MM.1S (cell line): Measurements from ENCODE around the gene TGM4.

Experiments
- DNase-seq: peaks from one replicate; pipeline ENCODE4 v3.0.0-alpha.2; 2015
- H2AFZ ChIP-seq: fragments of 300-600 bp; sonication (generic); 2 replicates; pipeline ENCODE4 v1.6.0; 2016; ENCODE audit warnings: antibody characterized with exemption, low read length
- H3F3A ChIP-seq: fragments of 300-600 bp; sonication (generic); 2 replicates; pipeline ENCODE4 v1.6.1; 2016; ENCODE audit warnings: mild to moderate bottlenecking, antibody characterized with exemption, low read length, moderate library complexity, mixed read lengths; ENCODE audit not compliant: insufficient read depth
- H3K27ac ChIP-seq: fragments of 300-600 bp; sonication (generic); 2 replicates; pipeline ENCODE4 v1.5.1; 2016; ENCODE audit warnings: mild to moderate bottlenecking, low read length
- H3K27me3 ChIP-seq: fragments of 300-600 bp; sonication (generic); replicated peaks from 2 replicates; pipeline ENCODE4 v1.6.0; 2016; ENCODE audit warnings: low read length; ENCODE audit not compliant: insufficient read depth
- H3K36me3 ChIP-seq: fragments of 300-600 bp; sonication (generic); replicated peaks from 2 replicates; pipeline ENCODE4 v1.6.1; 2016; ENCODE audit warnings: mild to moderate bottlenecking, low read length, mixed read lengths; ENCODE audit not compliant: insufficient read depth
- H3K4me1 ChIP-seq: fragments of 300-600 bp; sonication (generic); 2 replicates; pipeline ENCODE4 v1.6.1; 2016; ENCODE audit warnings: low read length, mixed read lengths
- H3K4me2 ChIP-seq: fragments of 300-600 bp; sonication (generic); 2 replicates; pipeline ENCODE4 v1.6.0; 2016; ENCODE audit warnings: low read depth, low read length
- H3K4me3 ChIP-seq: fragments of 300-600 bp; sonication (generic); 2 replicates; pipeline ENCODE4 v1.5.1; 2016; ENCODE audit warnings: low read length, mixed read lengths
- H3K79me2 ChIP-seq: fragments of 300-600 bp; sonication (generic); 2 replicates; pipeline ENCODE4 v1.6.1; 2016; ENCODE audit warnings: mixed run types, low read length, mixed read lengths
- H3K9ac ChIP-seq: fragments of 300-600 bp; sonication (generic); 2 replicates; pipeline ENCODE4 v1.6.1; 2016; ENCODE audit warnings: low read length, mixed read lengths
- H3K9me2 ChIP-seq: fragments of 300-600 bp; sonication (generic); replicated peaks from 2 replicates; pipeline ENCODE4 v1.6.1; 2016; ENCODE audit warnings: mild to moderate bottlenecking, low read length, mixed read lengths; ENCODE audit not compliant: insufficient read depth
- H3K9me3 ChIP-seq: fragments of 300-600 bp; sonication (generic); replicated peaks from 2 replicates; pipeline ENCODE4 v1.6.1; 2016; ENCODE audit warnings: mild to moderate bottlenecking, low read length, mixed read lengths; ENCODE audit not compliant: insufficient read depth
- H4K20me1 ChIP-seq: fragments of 300-600 bp; sonication (generic); 2 replicates; pipeline ENCODE4 v1.6.1; 2016; ENCODE audit warnings: mild to moderate bottlenecking, low read length, moderate library complexity, mixed read lengths; ENCODE audit not compliant: insufficient read depth
- CTCF ChIP-seq: fragments of 300-600 bp; sonication (generic); IDR thresholded peaks from 2 replicates; pipeline ENCODE4 v1.5.1; 2016; ENCODE audit warnings: antibody characterized with exemption, low read length, mixed read lengths
- EZH2 ChIP-seq: fragments of 300-600 bp; sonication (generic); optimal IDR thresholded peaks from 2 replicates; pipeline ENCODE3; 2017; ENCODE audit warnings: low read depth, mild to moderate bottlenecking, antibody characterized with exemption, low read length, mixed read lengths
- EZH2phosphoT487 ChIP-seq: fragments of 300-600 bp; sonication (generic); IDR thresholded peaks from 2 replicates; pipeline ENCODE4 v1.6.1; 2018; ENCODE audit warnings: antibody characterized with exemption, low read length

TGM4 gene

GRCh38 chr3:44883999-44884431 is 9.6 kb downstream of the TGM4 start:
- Histone ChIP-seq H3K9me3 (no peaks in the 10 kb centered on the region), H3F3A (no peaks in the 10 kb centered on the region), H3K79me2 (no peaks in the 10 kb centered on the region), H3K27me3 (no peaks in the 10 kb centered on the region), H3K4me3 (no peak overlapping the region), H3K4me2 (no peak overlapping the region), H3K9me2 (no peaks in the 10 kb centered on the region), H2AFZ (no peak overlapping the region), H3K27ac (no peak overlapping the region), H4K20me1 (no peaks in the 10 kb centered on the region), H3K4me1 (no peaks in the 10 kb centered on the region), H3K36me3 (no peaks in the 10 kb centered on the region), H3K9ac (no peak overlapping the region)
- TF ChIP-seq CTCF: no peak
- no peak for TF ChIP-seq EZH2phosphoT487
- no peak for TF ChIP-seq EZH2
- no peak for DNase-seq

- no peaks in the 10 kb centered on the region for H3K27me3 ChIP-seq
Observed at GRCh38 chr3:44885618-44886017, 11.2 kb downstream of the TGM4 start.

GRCh38 chr3:44886561-44886960 is 12.2 kb downstream of the TGM4 start:
- H3K4me3 ChIP-seq: no peak overlapping the region
- no peak for DNase-seq

More at GRCh38 chr3:44885618-44886017, 11.2 kb downstream of the TGM4 start:
- Histone ChIP-seq H3F3A (no peaks in the 10 kb centered on the region), H3K9ac (no peak overlapping the region), H3K9me2 (no peaks in the 10 kb centered on the region), H2AFZ (no peak overlapping the region), H3K9me3 (no peaks in the 10 kb centered on the region), H3K4me3 (no peak overlapping the region), H3K79me2 (no peaks in the 10 kb centered on the region), H3K36me3 (no peaks in the 10 kb centered on the region), H3K4me1 (no peaks in the 10 kb centered on the region), H3K27ac (no peak overlapping the region), H4K20me1 (no peaks in the 10 kb centered on the region), H3K4me2 (no peak overlapping the region)
- TF ChIP-seq EZH2: no peak
- no peak for TF ChIP-seq EZH2phosphoT487
- TF ChIP-seq CTCF: no peak
- DNase-seq: no peak

More at GRCh38 chr3:44886561-44886960, 12.2 kb downstream of the TGM4 start:
- no peaks in the 10 kb centered on the region for H3F3A ChIP-seq
- H3K9me2 ChIP-seq: no peaks in the 10 kb centered on the region
- H3K27ac ChIP-seq: no peak overlapping the region
- no peaks in the 10 kb centered on the region for H3K79me2 ChIP-seq
- no peaks in the 10 kb centered on the region for H3K36me3 ChIP-seq
- no peaks in the 10 kb centered on the region for H3K9me3 ChIP-seq
- H3K4me2 ChIP-seq: no peak overlapping the region
- H4K20me1 ChIP-seq: no peaks in the 10 kb centered on the region
- no peak overlapping the region for H2AFZ ChIP-seq
- TF ChIP-seq EZH2phosphoT487: no peak
- TF ChIP-seq CTCF: no peak
- no peak for TF ChIP-seq EZH2
- no peaks in the 10 kb centered on the region for H3K27me3 ChIP-seq
- H3K9ac ChIP-seq: no peak overlapping the region
- no peaks in the 10 kb centered on the region for H3K4me1 ChIP-seq
